Adrenal gland (tissue), 5 donors: ENCODE results near the gene SLC12A6.

Source experiments
- CTCF ChIP-seq, 6 experiments: fragments of 450-650 bp in 4 of 6; fragments of 200-600 bp in 2 of 6; sonication (generic) in 1 of 6; IDR thresholded peaks; 1 replicate in 5 of 6; 2 replicates in 1 of 6; pipeline versions ENCODE4 v1.5.1 to v1.8.0; 2016 to 2021; ENCODE audit warnings: antibody characterized with exemption in 6 of 6, mild to moderate bottlenecking in 2 of 6, moderate library complexity in 1 of 6
- POLR2A ChIP-seq, 2 donors: fragments of 450-650 bp; IDR thresholded peaks; one replicate each; pipeline ENCODE4 v1.6.1; 2017; ENCODE audit warnings: antibody characterized with exemption in 2 of 2, mild to moderate bottlenecking in 2 of 2, moderate library complexity in 1 of 2
- donor health status: DM: no; HTN: no; CAD: no.

GRCh38 chr15:34311563-34311962 is 26.0 kb downstream of the SLC12A6 start:
- no peak for TF ChIP-seq CTCF (IDR thresholded peaks at IDR 0.05)
- TF ChIP-seq POLR2A (IDR thresholded peaks at IDR 0.05): no peak
